NCI-H748 (cell line): ENCODE results near the gene PLCB3.

Experiments used
- DNase-seq: peaks from one replicate; lab custom pipeline; 2025; ENCODE audit not compliant: unreplicated experiment; lab: John Stamatoyannopoulos, UW

The PLCB3 gene

DNA sequence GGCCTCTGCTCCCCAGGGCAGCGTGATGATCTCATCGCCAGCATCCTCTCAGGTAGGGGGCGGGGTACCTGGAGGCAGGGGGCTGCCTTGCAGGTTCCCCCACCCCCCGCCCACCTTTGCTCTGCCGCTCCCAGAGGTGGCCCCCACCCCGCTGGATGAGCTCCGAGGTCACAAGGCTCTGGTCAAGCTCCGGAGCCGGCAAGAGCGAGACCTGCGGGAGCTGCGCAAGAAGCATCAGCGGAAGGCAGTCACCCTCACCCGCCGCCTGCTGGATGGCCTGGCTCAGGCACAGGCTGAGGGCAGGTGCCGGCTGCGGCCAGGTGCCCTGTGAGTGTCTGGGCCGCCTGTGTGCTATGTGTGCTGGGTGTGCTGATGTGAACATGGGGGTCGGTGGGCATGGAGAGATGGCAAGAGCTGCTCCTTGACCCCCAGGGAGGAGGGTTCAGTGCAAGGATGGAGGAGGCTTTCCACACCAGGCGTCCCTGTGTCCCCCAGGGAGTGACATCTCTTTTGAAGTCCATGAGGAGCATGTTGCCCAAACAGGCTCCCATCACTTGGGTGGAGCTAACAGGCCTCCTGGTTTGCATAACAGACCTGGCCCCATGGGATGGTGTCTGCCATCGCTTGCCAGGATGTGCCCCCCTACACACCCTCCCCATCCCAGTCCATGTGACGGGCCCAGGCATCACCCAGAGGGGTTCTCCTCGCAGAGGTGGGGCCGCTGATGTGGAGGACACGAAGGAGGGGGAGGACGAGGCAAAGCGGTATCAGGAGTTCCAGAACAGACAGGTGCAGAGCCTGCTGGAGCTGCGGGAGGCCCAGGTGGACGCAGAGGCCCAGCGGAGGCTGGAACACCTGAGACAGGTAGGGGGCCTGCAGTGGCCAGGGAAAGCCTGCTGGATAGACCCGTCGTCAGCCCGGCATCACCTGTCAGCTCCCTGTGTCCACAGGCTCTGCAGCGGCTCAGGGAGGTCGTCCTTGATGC is 14.1 kb downstream of the PLCB3 start:
- no peak for DNase-seq

DNA sequence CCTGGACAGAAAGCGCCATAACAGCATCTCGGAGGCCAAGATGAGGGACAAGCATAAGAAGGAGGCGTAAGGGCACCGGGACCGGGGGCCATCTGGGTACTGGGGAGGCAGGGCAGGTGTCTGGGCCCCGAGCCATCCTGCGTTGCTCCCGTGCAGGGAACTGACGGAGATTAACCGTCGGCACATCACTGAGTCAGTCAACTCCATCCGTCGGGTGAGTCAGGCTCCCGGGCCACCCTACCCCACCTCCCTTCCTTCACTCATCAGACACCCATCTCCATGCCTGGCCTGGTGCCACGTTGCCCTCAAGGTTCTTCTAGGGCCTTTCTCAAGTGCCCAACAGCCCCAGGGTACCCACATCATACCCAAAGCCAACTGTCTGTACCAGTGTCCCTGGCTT is 15.0 kb downstream of the PLCB3 start:
- DNase-seq, result no peak

DNA sequence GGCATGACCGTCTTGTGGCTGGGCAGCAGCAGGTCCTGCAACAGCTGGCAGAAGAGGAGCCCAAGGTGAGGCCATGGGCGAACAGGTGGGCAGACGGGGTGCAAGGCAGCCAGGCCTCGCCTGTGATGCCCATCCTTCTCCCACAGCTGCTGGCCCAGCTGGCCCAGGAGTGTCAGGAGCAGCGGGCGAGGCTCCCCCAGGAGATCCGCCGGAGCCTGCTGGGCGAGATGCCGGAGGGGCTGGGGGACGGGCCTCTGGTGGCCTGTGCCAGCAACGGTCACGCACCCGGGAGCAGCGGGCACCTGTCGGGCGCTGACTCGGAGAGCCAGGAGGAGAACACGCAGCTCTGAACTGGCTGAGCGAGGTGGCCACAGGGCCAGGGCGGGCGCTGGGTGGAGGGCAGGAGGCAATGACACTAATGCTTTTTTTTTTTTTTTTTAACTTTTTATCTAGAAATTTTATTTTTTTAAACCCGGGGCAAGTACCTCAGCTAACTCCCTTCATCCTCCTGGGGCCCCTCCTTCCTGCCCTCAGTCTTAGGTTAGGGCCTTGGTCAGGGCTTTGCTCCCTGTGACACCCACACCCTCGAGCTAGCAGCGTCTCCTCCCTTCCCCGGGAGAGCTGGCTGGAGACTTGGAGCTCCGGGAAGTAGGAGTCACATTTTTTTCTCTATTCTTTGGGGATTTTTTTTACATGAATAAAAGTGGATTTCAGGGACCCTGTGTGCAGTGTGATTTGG is 16.0 kb downstream of the PLCB3 start:
- DNase-seq, result no peak

DNA sequence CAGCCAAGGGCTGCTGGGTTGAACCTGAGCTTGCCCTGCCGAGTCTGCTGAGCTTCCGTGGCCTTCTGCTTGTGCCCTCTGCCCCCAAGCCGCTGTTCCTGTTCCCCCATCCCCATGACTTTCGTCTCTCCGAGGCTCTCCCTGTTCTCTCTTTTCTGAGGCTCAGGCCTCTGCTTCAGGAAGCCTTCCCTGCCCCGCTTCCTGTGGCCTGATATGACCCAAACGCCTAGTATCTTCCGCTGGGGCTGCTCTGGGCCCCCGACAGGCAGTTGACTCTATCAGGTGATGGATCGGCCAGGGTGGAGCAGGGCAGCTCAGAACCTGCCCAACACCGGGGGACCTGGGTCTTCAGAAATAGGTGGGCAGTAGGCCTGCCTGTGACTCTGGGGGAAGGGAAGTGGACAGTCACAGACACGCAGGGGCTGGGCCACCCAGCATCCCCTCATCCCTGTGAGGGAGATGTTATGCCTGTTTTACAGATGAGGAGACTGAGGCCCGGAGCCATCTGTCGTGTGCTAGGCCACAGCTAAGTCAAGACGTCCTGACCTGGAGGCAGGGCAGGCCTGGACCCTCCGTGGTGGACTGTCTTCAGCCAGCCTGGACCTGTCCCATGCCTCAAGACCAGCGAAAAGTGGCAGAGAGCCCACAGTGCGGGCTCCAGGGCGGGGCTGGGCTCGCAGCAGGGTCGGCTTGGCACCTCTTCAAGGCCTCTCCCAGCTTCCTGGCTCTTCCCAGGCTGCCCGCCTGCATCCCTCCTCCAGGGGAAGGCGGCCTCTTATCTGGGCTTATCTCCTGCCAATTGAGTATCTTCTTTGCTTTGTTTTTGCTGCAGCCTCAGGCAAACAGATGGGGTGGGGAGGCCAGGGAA is 16.9 kb downstream of the PLCB3 start:
- peak; percentile 39 for DNase-seq

DNA sequence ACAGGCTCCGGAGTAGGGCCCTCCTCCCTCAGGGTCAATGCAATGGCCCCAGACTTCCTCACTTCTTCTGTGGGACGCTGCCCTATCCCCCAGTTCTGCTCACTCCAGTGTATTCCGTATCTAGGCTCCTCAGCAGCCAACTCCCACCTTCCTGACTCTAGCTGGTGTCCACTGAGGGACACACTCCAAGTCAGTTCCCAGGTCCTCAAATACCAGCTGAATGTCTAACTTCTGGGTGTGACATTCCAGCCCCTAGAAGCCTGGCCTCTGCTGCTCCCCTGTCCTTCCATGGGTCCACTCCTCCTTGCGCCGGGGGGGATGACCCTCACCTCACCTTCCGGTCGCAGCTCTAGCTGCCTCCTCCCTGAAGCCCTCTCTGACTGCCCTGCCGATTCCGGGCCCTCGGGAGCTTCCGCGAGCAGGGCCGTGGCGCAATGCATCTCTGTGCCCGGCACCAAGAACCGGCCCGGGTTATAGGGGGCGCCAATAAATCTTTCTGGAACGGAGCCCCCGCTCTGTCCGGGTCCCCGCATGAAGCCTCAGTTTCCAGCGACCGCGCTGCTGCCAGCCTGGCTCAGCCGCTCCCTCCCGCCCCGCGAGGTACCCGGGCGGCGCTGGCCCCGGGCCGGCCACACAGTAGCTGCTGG is 17.7 kb downstream of the PLCB3 start:
- peak; percentile 52 for DNase-seq

DNA sequence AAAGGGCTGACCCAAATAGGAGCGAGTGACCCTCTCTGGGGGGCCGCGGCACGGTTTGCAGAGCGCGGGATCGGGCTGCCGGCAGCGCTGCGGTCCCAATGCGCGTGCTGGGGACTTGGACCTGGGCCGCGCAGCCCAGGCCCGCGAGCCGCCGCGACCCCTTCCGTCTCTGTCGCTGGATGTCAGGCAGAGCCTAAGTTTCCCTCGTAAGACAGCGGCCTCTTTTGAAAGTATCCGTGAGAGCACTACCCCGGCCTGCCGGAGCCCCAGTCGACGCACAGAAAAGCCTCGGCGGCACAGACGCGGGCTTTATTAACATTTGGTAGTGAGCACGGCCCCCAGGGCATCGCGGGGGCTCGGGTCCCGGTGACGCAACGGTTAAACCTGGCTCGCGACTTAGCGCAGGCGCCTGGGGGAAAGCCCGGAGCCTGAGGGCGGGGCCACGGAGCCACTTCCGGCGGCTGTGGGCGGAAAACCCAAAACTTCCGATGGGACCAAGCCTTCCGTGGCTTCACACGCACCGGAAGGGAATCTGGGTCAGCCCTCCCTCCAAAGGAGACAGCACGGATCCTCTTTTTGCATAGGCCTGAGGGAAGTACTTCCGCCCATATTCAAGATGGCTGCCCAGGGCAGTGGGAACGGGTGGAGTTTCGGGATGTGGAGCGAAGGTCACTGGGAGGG is 18.4 kb downstream of the PLCB3 start:
- DNase-seq, result peak; percentile 100

DNA sequence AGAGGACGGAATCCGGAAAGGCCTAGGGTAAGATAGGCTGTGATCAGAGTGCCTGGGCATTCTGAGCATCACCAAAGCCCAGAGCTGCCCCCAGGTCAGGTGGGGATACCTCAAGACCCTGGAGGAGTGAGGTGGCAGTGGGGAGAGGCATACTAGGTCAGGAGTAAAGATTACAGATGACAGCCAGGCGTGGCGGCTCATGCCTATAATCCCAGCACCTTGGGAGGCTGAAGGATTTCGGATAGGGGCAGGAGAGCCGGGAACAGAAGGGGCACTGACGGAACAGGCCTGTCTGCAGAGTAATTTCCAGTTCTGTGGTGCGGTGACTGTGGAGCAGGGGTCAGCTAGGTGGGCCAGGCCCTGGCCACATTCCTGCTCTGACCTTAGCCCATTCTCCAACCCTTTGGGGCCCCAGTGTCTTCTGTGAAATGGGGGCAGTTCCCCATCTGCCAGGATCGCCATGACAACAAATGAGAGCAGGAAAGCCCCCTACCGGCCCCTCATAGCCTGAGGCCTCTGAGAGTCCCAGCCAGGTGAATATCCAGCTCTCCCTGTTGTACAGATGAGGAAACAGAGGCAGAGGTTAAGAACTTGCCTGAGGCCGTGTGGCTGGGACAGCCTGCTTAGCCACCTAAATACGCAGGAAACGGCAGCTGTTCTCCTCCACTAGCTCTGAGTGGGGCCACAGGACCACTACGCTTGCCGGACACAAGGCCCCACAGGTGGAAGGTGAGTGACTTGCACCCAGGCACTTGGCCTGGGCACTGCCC is 23.9 kb downstream of the PLCB3 start:
- DNase-seq, result no peak

DNA sequence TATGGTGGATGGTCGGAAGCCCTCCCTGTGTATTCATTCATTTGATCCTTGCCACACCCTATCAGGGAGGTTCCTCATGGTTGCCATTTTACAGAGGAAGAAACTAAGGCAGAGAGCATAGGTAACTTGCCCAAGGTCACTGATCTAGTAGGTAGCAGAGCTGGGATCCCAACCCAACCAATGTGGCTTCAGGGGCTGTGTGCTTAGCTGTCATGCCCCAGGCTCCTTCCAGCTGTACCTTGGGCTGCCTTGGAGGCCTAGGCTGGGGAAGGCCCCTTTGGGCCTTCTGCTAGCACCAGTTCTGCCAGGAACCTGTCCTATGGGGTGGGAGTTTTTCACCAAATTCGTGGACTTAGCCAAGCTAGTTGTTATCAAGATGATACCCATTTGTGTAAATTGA is 24.5 kb downstream of the PLCB3 start:
- no peak for DNase-seq

DNA sequence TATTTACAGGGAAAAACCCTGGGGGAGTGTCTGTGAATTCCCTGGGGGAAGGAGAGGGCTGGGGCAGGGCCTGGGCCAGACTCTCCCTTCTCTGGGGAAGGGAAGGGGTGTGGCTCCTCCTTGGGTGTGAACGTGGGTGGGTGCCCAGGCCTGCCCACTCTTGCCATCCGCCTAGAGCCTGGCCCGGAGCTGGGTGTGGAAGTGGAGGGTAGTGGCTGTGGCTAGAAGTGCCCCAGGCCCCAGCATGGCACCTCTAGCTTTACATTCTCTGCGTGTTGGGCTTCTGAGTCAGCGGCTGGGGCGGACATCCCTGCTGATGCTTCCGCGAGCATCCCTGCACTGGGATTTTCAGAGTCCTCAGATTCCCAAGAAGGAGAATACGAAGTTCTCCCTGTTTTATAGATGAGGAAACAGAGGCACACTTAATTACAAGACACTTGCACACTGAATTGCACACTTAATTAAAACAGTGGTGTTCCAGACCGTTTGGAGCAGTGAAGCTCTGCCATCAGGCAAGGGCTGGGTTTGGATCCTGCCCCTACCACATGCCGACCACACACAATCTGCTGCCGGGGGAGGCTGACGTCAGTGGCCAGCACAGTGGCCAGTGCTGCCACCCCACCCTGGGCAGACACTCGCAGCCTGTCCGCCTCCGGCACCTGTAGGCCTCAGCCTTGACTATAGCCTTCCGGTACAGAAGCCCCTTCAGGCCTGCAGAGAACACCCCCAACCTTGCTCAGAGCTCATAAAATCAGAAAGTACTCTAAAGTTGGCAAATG is 25.5 kb downstream of the PLCB3 start:
- no peak for DNase-seq

DNA sequence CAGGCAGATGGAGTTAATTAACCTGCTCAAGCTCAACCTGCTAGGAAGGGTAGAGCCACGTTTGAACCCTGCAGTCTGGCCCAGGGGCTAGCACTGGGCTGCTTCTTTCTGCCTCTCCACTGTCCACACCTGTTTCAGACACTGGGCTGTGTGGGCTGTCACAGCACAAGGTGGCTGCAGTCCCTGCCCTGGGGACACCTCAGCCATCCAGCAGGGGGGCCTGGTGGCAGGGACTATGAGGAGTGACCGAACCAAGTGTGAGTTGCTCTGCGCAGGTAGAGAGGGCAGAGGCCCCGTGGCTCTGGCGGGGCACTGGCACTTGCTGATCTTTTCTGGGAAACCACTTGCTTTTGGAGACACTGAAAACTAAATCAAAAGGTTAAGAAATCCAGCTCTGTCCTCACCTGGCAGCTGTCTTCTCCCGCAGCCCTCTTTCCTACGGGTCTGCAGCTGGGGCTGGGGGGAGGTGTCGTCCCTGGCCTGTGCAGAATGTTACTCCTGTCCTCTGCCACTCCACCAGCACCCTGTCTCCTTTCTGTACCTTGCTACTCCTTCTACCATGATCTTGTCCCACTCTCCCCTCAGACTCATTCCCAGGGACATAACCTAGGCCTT is 27.4 kb downstream of the PLCB3 start:
- DNase-seq, result no peak

DNA sequence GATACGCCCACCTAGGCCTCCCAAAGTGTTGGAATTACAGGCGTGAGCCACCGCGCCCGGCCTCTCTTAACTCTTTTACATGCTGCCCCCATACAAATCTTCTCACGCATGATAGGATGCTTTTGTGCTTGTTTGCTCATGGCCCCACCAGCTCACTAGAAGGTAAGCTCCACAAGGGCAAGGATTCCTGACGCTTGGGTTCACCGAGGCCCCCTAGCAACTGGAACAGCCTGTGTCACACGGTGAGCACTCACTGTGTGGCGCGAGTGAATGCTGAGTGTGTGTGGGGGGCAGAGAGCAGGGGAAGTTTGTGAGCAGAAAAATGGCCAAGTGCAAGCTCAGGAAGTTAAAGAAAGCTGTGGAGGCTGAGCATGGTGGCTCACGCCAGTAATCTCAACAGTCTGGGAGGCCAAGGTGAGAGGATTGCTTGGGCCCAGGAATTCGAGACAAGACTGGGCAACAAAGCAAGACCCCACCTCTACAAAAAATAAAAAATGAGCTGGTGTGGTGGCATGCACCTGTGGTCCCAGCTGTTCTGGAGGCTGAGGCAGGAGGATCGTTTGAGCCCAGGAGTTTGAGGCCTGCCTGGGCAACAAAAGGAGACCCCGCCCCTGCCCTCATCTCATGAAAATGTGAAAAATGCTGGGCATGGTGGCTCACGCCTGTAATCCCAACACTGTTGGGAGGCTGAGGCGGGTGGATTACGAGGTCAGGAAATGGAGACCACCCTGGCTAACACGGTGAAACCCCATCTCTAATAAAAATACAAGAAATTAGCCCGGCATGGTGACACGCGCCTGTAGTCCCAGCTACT is 30.8 kb downstream of the PLCB3 start:
- no peak for DNase-seq

DNA sequence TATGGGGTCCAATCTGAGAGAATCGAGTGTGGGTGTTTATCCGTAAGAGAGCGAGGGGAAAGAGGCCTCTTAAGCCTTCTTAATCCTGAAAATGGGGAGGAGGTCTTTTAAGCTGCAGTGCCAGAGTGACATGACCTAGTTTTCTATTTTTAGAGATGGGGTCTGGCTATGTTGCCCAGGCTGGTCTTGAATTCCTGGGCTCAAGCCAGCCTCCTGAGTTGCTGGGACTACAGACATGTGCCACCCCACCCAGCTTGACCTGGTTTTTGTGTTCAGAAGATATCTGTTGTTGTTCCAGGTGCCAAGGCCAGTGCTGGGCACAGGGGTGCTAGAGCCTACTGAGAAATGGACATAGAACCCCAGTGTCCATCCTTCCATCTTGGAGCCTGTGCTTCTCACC is 31.8 kb downstream of the PLCB3 start:
- DNase-seq, result no peak

DNA sequence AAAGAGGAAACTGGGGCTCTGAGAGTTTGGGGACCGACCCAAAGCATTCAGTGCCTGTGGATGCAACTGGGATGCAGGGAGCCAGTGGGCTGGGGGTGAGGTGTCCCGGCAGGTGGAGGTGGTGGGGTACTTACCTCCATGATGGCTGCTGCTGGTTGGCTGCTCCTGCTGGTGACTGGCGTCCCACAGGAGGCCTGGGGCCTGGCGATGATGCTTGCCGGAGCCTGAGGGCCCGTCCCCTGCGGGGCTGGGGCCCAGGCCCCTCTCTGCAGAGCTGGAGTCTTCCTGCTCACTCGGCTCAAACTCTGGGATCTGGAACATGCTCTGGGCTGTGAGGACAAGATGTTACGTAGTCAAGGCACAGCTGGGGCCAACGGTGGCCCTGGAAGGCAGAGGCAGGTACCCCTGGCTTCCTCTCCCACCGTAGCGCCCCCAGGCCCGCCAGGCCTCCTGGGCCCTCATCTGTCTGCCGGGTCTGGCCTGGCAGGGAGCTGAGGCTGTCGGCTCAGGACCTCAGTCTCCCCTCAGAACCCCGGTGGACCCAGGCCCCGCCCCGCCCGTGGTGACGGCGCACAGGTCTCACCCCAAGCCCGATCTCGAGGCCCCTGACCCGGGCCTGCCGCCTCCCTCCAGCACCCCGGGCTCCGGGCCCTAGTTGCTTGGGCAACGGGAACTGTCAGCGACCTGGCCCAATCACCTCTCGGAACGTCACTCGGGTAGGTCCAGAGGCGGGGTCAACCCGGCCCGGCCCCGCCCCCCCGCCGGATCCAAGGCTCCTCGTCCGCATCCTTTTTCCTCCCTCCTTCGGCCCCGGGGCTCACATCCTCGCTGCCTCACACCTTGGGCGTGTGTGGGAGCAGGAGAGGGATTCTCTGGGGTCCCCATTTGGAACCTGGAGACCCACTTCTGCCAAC is 33.0 kb downstream of the PLCB3 start, which contains the start of gene BAD:
BAD (minus strand) TSS at position 618 of the 914 bp plus-strand sequence; CDS start at position 321, 297 bp downstream.
- DNase-seq, result peak; percentile 94

DNA sequence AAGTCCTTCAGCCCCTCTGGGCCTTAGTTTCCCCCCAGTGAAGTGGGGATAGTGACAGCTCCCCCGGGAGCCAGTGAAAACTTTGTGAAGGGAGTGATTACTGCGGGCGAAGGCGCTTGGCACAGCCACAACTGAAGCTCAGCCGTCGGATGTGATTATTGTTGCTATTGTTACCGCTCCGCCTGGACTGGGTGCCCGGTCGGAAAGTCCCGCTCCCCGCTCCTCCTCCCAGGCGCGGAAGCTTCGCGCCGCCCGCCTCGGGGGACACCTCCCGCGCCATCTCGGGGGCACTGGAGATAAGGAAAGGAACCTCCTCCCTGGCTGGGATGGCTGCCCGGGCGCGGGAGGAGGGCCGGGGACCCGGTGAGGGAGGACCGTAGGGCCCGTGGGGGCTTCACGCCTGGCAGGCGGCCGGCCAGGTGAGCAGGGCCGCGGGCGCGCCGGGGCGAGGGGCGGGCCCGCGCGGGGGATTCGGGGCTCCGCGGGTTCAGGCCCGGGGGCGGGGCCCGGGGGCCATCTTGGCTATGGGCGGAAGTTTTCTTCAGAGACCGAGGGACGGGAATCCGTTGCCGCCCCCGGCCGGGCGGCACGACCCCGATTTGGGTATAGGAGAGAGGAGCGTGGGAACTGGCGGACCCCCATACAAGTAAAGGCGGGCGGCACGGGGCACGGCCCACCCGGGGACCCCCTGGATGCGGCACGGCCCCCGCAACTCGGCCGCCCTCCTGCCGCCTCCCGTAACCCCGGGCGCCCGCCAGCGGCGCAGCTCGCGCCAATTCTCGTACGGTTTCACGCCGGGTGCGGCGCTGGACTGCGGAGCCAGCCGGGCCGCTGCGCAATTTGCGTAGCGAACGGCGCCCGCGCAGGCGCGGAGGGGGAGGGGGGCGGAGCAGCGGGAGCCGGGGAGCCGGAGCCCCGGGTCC is 33.9 kb downstream of the PLCB3 start, which contains the start of gene GPR137:
GPR137 (plus strand) TSS at position 887 of the 923 bp plus-strand sequence. CDS start 677 bp downstream, outside the sequence.
- peak; percentile 91 for DNase-seq
